T-cell (primary cell): Measurements from ENCODE around the gene ITPR1. TPM values are rescaled to one million over a fixed set of nuclear protein-coding genes. Genes with fewer than 3 reads are reported as not detected.

ENCODE experiments used
- ATAC-seq, 4 experiments: fragments of 200-7000 bp in 3 of 4; fragments of 150-1000 bp in 1 of 4; cut with Tn5 transposase; replicated peaks in 1 of 4; 1 replicate in 3 of 4; 2 replicates in 1 of 4; pipeline ENCODE4 v1.10.0; 2021; ENCODE audit warnings: moderate library complexity in 3 of 4, mild to moderate bottlenecking in 2 of 4, moderate number of reproducible peaks in 1 of 4
- CTCF ChIA-PET, 2 donors: fragments of 300-600 bp; sonication (Branson Sonifier 250); formaldehyde crosslinking; loops; one replicate each; lab custom pipeline; 2022; ENCODE audit warnings: antibody characterized with exemption in 2 of 2; lab: Charles Lee
- POLR2A ChIA-PET, 2 donors: fragments of 300-600 bp; sonication (Branson Sonifier 250); formaldehyde crosslinking; loops; one replicate each; lab custom pipeline; 2022; ENCODE audit warnings: antibody characterized with exemption in 2 of 2; lab: Charles Lee
- DNase-seq, 35 experiments: peaks; one replicate each; pipeline versions ENCODE4 v3.0.0 to v3.0.0-alpha.2; 2013 to 2023
- H3K27ac ChIP-seq: one replicate; pipeline ENCODE4 v1.5.1; 2013; ENCODE audit warnings: low read length
- H3K27me3 ChIP-seq, 2 experiments: replicated peaks in 1 of 2; 1 replicate in 1 of 2; 2 replicates in 1 of 2; pipeline versions ENCODE4 v1.6.1 to v1.7.0; 2013; ENCODE audit warnings: low read length in 1 of 2, mixed read lengths in 1 of 2; ENCODE audit not compliant: control insufficient read depth in 2 of 2, insufficient read depth in 2 of 2; ENCODE audit errors: extremely low read depth in 1 of 2
- H3K36me3 ChIP-seq, 2 donors: 1 replicate in 1 of 2; 2 replicates in 1 of 2; pipeline versions ENCODE4 v1.6.1 to v1.7.0; 2013; ENCODE audit warnings: low read length in 1 of 2; ENCODE audit not compliant: control insufficient read depth in 2 of 2, insufficient read depth in 1 of 2; ENCODE audit errors: extremely low read depth in 1 of 2
- H3K4me1 ChIP-seq, 2 experiments: 1 replicate in 1 of 2; 2 replicates in 1 of 2; pipeline versions ENCODE4 v1.6.1 to v1.7.0; 2013; ENCODE audit warnings: low read length in 2 of 2, mixed read lengths in 1 of 2; ENCODE audit not compliant: insufficient read depth in 2 of 2, control insufficient read depth in 1 of 2; ENCODE audit errors: extremely low read depth in 1 of 2
- H3K4me3 ChIP-seq, 2 donors: 1 replicate in 1 of 2; 2 replicates in 1 of 2; pipeline versions ENCODE4 v1.5.1 to v1.7.0; 2013; ENCODE audit warnings: mild to moderate bottlenecking in 2 of 2, low read length in 1 of 2, moderate library complexity in 1 of 2; ENCODE audit not compliant: control insufficient read depth in 1 of 2; ENCODE audit errors: extremely low read depth in 1 of 2
- H3K9me3 ChIP-seq: 2 replicates; pipeline ENCODE4 v1.7.0; 2013
- H3K27ac Mint-ChIP-seq, 2 donors: one replicate each; pipeline ENCODE4 v1.8.0; 2020 to 2021; ENCODE audit warnings: mild to moderate bottlenecking in 2 of 2, mixed read lengths in 2 of 2
- H3K27me3 Mint-ChIP-seq, 2 donors: one replicate each; pipeline ENCODE4 v1.8.0; 2021 to 2022; ENCODE audit warnings: mixed read lengths in 2 of 2
- H3K36me3 Mint-ChIP-seq: one replicate; pipeline ENCODE4 v1.8.0; 2021; ENCODE audit warnings: mixed read lengths
- H3K4me1 Mint-ChIP-seq, 3 donors: one replicate each; pipeline ENCODE4 v1.8.0; 2020 to 2022; ENCODE audit warnings: mixed read lengths in 3 of 3, mild to moderate bottlenecking in 1 of 3
- H3K4me3 Mint-ChIP-seq, 3 donors: one replicate each; pipeline ENCODE4 v1.8.0; 2020 to 2022; ENCODE audit warnings: mild to moderate bottlenecking in 3 of 3, mixed read lengths in 3 of 3, moderate library complexity in 3 of 3
- H3K9me3 Mint-ChIP-seq, 3 donors: one replicate each; pipeline ENCODE4 v1.8.0; 2020 to 2022; ENCODE audit warnings: mixed read lengths in 3 of 3
- WGBS: methylation state at CpG from one replicate; pipeline ENCODE4 v1.1.5; 2013; ENCODE audit warnings: missing lambda C conversion rate; ENCODE audit not compliant: insufficient coverage; 5-methylcytosine and 5-hydroxymethylcytosine counted together
- total RNA-seq, 35 experiments: library from RNA in 6 of 35; stranded (reverse) in 6 of 35; fragments of 120-200 nt in 1 of 35; gene quantifications; one replicate each; pipeline versions ENCODE4 v1.2.1 to v1.2.4 and lab custom pipeline; 2013 to 2026

ITPR1 gene
- total RNA-seq, 5 donors from 2014 or later (not counting 1 experiment from before 2014, with no cell fraction given): 53.8 to 105 (median 73.1) TPM

DNA sequence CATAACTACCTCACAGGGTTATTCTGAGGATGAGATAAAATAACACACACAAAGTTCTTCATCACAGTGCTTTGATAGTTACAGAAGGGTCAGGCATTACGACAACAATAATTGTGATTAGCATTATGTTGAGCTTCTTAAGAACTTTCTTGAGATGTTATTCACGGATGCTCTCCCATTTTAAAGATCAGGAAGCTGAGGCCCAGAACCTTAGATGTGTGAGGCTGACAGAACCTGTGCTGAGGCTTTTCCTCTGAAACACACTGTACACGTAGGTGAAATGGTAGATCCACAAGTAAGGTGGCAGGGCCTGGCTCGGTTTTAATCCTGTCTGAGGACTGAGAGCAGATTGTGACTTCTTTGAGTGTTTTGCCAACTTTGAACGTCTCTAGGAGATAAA, 274.9 kb downstream of the ITPR1 start:
- ChIA-PET CTCF (interaction anchor here in 1 of 2 donors (1.0 kb wide), 1 partner anchor 58 kb away, joined by 4 read pairs; no protein-coding TSS in a partner anchor), POLR2A (no interaction called here)
- peaks cover 7 to 28% of the 10 kb centered on the region in 2 donors for H3K36me3 ChIP-seq

DNA sequence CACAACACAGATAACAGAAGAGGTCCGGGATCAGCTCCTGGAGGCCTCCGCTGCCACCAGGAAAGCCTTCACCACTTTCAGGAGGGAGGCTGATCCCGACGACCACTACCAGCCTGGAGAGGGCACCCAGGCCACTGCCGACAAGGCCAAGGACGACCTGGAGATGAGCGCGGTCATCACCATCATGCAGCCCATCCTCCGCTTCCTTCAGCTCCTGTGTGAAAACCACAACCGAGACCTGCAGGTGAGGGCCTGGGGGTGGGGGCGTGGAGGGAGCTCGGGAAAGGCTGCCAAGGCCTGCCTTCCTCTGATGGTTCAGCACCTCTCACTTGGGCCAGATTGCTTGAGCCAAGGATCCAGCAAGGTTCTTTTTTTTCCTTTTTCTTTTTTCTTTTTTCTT, 275.4 kb downstream of the ITPR1 start:
- H3K27ac Mint-ChIP-seq: no peak overlapping the region
- Histone ChIP-seq H3K27me3 (no peaks in the 10 kb centered on the region), H3K4me3 (no peak overlapping the region), H3K4me1 (no peaks in the 10 kb centered on the region), H3K27ac (no peak overlapping the region), H3K9me3 (no peaks in the 10 kb centered on the region), H3K36me3 (peaks cover 7 to 31% of the 10 kb centered on the region in 2 donors)
- 92% methylated on average over 4 of the region's 12 CpGs for WGBS
- DNase-seq (no peak), ATAC-seq (no peak)
- H3K36me3 Mint-ChIP-seq: peaks cover 72% of the 10 kb centered on the region
- peaks cover 0 to 18% (median 3%) of the 10 kb centered on the region in 3 donors for H3K9me3 Mint-ChIP-seq
- H3K27me3 Mint-ChIP-seq: no peaks in the 10 kb centered on the region
- CTCF ChIA-PET: interaction anchor here in 1 of 2 donors (1.0 kb wide), 1 partner anchor 59 kb away, joined by 4 read pairs; no protein-coding TSS in a partner anchor
- H3K4me3 Mint-ChIP-seq: no peak overlapping the region
- peaks cover 0 to 7% (median 3%) of the 10 kb centered on the region in 3 donors for H3K4me1 Mint-ChIP-seq
- POLR2A ChIA-PET: no interaction called here

More for the DNA sequence above, 274.9 kb downstream of the ITPR1 start:
- H3K4me3 Mint-ChIP-seq: no peak overlapping the region
- peaks cover 0 to 6% (median 3%) of the 10 kb centered on the region in 3 donors for H3K4me1 Mint-ChIP-seq
- ATAC-seq (no peak), DNase-seq (no peak)
- no peaks in the 10 kb centered on the region for H3K27me3 Mint-ChIP-seq
- Histone ChIP-seq H3K9me3 (no peaks in the 10 kb centered on the region), H3K4me3 (no peak overlapping the region), H3K4me1 (no peaks in the 10 kb centered on the region), H3K27ac (no peak overlapping the region), H3K27me3 (no peaks in the 10 kb centered on the region)
- WGBS: 100% methylated on average over 3 of the region's 5 CpGs
- H3K27ac Mint-ChIP-seq: no peak overlapping the region
- peaks cover 71% of the 10 kb centered on the region for H3K36me3 Mint-ChIP-seq
- peaks cover 0 to 18% (median 3%) of the 10 kb centered on the region in 3 donors for H3K9me3 Mint-ChIP-seq

DNA sequence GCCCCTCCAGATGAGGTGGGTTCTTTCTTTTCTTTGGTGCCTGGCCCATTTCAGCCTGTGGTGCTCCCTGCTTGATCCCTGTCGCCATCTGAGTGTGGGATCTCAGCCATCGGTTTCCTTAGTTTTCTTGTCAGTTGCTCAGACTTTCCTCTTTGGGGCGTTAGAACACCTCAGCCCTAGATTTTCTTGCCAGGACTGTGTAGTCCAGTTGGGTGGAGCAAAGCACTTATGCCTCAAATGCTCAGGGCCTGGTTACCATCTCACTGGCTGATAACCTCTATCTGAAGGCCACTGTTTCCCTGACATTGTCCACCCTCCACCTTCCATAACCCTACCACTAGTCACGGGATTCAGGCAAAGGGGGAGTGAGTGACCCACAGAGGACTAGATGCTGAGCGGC, 277.4 kb downstream of the ITPR1 start:
- no peaks in the 10 kb centered on the region for H3K4me1 ChIP-seq
- H3K36me3 ChIP-seq: peaks cover 12 to 33% of the 10 kb centered on the region in 2 donors
- H3K27me3 ChIP-seq: no peaks in the 10 kb centered on the region
- Mint-ChIP-seq H3K36me3 (peaks cover 67% of the 10 kb centered on the region), H3K27me3 (no peaks in the 10 kb centered on the region), H3K9me3 (peaks cover 0 to 8% (median 3%) of the 10 kb centered on the region in 3 donors), H3K27ac (no peak overlapping the region), H3K4me3 (no peak overlapping the region), H3K4me1 (peaks cover 0 to 7% (median 3%) of the 10 kb centered on the region in 3 donors)
- H3K27ac ChIP-seq: no peak overlapping the region
- CTCF ChIA-PET: interaction anchor here in 1 of 2 donors (0.5 kb wide), 1 partner anchor 44 kb away, joined by 4 read pairs; no protein-coding TSS in a partner anchor
- POLR2A ChIA-PET: no interaction called here
- DNase-seq (no peak), ATAC-seq (no peak)
- no peaks in the 10 kb centered on the region for H3K9me3 ChIP-seq
- no peak overlapping the region for H3K4me3 ChIP-seq
- WGBS: 95% methylated on average over 4 of the region's 5 CpGs

DNA sequence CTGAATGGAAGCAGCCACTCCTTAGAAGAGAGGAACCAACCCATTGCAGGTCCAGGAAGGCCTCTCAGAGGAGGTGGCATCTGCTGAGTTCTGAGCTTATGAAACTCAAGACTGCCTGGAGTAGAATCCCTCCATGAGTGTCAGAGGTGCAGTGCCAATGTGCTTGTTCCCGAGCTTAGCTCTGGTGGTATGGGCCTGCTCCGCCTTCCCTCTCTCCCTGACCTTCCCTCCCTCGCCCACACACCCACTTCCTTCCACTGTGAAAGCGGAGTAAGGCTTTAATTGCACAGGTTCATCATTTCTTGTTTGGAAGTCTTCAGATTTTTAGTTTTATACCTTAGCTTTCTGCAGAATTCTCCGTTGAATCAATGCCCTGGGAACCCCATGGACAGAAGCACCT, 278.1 kb downstream of the ITPR1 start:
- ChIA-PET CTCF (interaction anchor here in 1 of 2 donors (0.5 kb wide), 1 partner anchor 45 kb away, joined by 4 read pairs; no protein-coding TSS in a partner anchor), POLR2A (interaction anchor here in 1 of 2 donors (0.6 kb wide), 1 partner anchor 35 kb away, joined by 3 read pairs; no protein-coding TSS in a partner anchor)
- Mint-ChIP-seq H3K4me1 (peaks cover 0 to 8% (median 3%) of the 10 kb centered on the region in 3 donors), H3K36me3 (peaks cover 64% of the 10 kb centered on the region), H3K4me3 (no peak overlapping the region), H3K27ac (no peak overlapping the region), H3K27me3 (no peaks in the 10 kb centered on the region), H3K9me3 (peaks cover 0 to 3% (median 2%) of the 10 kb centered on the region in 3 donors)
- H3K27me3 ChIP-seq: no peaks in the 10 kb centered on the region
- no peak for DNase-seq
- no peak for ATAC-seq
- no peak overlapping the region for H3K4me3 ChIP-seq
- H3K27ac ChIP-seq: no peak overlapping the region
- H3K4me1 ChIP-seq: no peaks in the 10 kb centered on the region
- 92% methylated on average over 2 of the region's 5 CpGs for WGBS
- no peaks in the 10 kb centered on the region for H3K9me3 ChIP-seq
- H3K36me3 ChIP-seq: peaks cover 12 to 33% of the 10 kb centered on the region in 2 donors

DNA sequence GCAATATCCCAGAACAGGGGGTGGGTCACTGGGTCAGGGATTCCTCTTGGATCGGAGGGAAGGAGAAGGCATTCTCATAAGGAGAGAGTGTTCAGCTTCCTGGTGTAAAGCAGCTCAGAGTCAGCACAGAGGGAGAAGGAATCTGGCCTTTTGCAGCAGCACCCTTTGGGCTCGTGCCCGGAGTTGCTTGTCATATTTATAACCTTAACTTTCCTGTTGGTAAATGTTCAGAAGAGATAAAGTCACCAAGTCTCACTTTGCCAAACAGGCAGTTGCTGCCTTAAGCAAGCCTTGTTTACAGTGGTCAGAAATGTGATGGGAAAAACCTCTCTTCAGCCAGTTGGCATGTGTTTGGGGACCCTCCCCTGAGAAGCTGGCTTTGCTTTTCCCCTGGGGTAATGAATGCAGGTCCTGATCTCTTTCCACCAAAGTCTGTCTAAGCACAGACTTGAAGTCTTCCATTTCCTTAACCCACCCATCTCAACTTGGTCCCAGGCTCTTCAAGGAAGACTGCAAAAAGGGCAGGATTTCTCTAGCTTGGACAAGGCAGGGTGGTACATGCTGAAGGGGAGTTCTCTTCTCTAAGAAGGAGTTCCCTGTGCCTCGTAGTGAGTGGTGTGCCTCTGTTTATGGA, 279.1 kb downstream of the ITPR1 start:
- Mint-ChIP-seq H3K4me1 (peaks cover 0 to 18% (median 11%) of the 10 kb centered on the region in 3 donors), H3K4me3 (no peak overlapping the region), H3K9me3 (no peaks in the 10 kb centered on the region), H3K27ac (no peak overlapping the region), H3K36me3 (peaks cover 63% of the 10 kb centered on the region), H3K27me3 (no peaks in the 10 kb centered on the region)
- Histone ChIP-seq H3K4me1 (no peaks in the 10 kb centered on the region), H3K27ac (no peak overlapping the region), H3K36me3 (peaks cover 9 to 30% of the 10 kb centered on the region in 2 donors), H3K9me3 (no peaks in the 10 kb centered on the region), H3K27me3 (no peaks in the 10 kb centered on the region), H3K4me3 (no peak overlapping the region)
- no peak for DNase-seq
- ChIA-PET POLR2A (no interaction called here), CTCF (no interaction called here)
- WGBS: 88% methylated on average over 1 of the region's 4 CpGs
- ATAC-seq: no peak

DNA sequence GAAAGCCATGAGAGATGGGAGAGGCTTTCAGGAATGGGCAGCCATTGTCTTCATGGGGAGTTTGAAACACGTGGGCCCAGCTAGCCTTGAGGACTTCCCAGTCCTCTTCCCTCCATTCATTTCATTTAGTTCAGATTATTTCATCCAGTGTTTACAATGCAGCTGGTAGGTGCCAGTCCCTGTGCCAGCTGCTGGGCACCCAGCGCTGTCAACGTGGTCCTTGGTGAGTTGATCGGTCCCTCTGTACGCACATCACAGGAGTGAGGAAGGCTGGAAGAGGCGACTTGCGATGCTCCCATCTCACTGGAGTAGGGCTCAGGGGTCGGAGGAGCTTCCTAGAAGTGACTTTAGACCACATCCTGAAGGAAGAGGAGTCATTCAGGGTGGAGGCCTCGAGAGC, 279.7 kb downstream of the ITPR1 start:
- WGBS: 92% methylated on average over 7 of the region's 9 CpGs
- ChIA-PET CTCF (no interaction called here), POLR2A (no interaction called here)
- H3K27ac ChIP-seq: no peak overlapping the region
- no peak overlapping the region for H3K4me3 Mint-ChIP-seq
- no peaks in the 10 kb centered on the region for H3K27me3 Mint-ChIP-seq
- ATAC-seq (no peak), DNase-seq (no peak)
- H3K27ac Mint-ChIP-seq: no peak overlapping the region
- peaks cover 58% of the 10 kb centered on the region for H3K36me3 Mint-ChIP-seq
- H3K27me3 ChIP-seq: no peaks in the 10 kb centered on the region
- no peaks in the 10 kb centered on the region for H3K9me3 Mint-ChIP-seq
- H3K4me1 ChIP-seq: no peaks in the 10 kb centered on the region
- H3K36me3 ChIP-seq: peaks cover 7 to 26% of the 10 kb centered on the region in 2 donors
- no peaks in the 10 kb centered on the region for H3K9me3 ChIP-seq
- H3K4me3 ChIP-seq: no peak overlapping the region
- H3K4me1 Mint-ChIP-seq: peaks cover 0 to 18% (median 11%) of the 10 kb centered on the region in 3 donors
